Endothelial cell of umbilical vein (primary cell): Measurements from ENCODE around the gene FNDC3A. TPM values are rescaled to one million over a fixed set of nuclear protein-coding genes. Genes with fewer than 3 reads are reported as not detected.

Experiments used
- BruUV-seq: library from RNA; stranded (reverse); fragments of 400-500 nt; replicated peaks from 2 replicates; lab custom pipeline; 2021; lab: Mats Ljungman, UMichigan
- CTCF ChIA-PET: fragments of 300-600, 350-600 bp; sonication (Branson Sonifier 250); formaldehyde crosslinking; loops from one replicate; lab custom pipeline; 2021; ENCODE audit warnings: antibody characterized with exemption, inconsistent platforms; lab: Charles Lee
- POLR2A ChIA-PET: fragments of 300-600, 350-600 bp; sonication (Branson Sonifier 250); formaldehyde crosslinking; loops from one replicate; lab custom pipeline; 2021; ENCODE audit warnings: antibody characterized with exemption, inconsistent platforms; lab: Charles Lee
- DNase-seq: peaks from one replicate; pipeline ENCODE4 v3.0.0-alpha.2; 2011; ENCODE audit warnings: low read depth, low spot score
- FAIRE-seq: peaks from 2 replicates; lab custom pipeline; 2011; peaks lifted over from hg19 to GRCh38; lab: Jason Lieb, UNC
- H2AFZ ChIP-seq: 2 replicates; pipeline ENCODE4 v1.6.0; 2012; ENCODE audit warnings: low read depth, low read length, control low read depth, inconsistent platforms
- H3K27ac ChIP-seq: 2 replicates; pipeline ENCODE4 v1.5.1; 2011; ENCODE audit warnings: low read depth, mild to moderate bottlenecking, control low read depth, low read length, moderate library complexity; ENCODE audit not compliant: insufficient read depth
- H3K27me3 ChIP-seq, 2 experiments: 2 replicates each; pipeline versions ENCODE4 v1.6.0 to v1.6.1; 2011; ENCODE audit warnings: low read length in 2 of 2, mixed read lengths in 1 of 2; ENCODE audit not compliant: control insufficient read depth in 2 of 2, insufficient read depth in 2 of 2
- H3K36me3 ChIP-seq, 2 experiments: 2 replicates in 1 of 2; 3 replicates in 1 of 2; pipeline ENCODE4 v1.5.1; 2011; ENCODE audit warnings: low read length in 2 of 2, mild to moderate bottlenecking in 1 of 2, moderate library complexity in 1 of 2; ENCODE audit not compliant: control insufficient read depth in 2 of 2, insufficient read depth in 2 of 2; ENCODE audit errors: extremely low read depth in 1 of 2
- H3K4me1 ChIP-seq: 3 replicates; pipeline ENCODE4 v1.5.1; 2011; ENCODE audit warnings: mild to moderate bottlenecking, low read length; ENCODE audit not compliant: control insufficient read depth, insufficient read depth; ENCODE audit errors: extremely low read depth
- H3K4me2 ChIP-seq: 2 replicates; pipeline ENCODE4 v1.6.1; 2011; ENCODE audit warnings: low read length, control low read depth, mixed read lengths; ENCODE audit not compliant: insufficient read depth
- H3K4me3 ChIP-seq, 3 experiments: fragments of 200-600 bp in 1 of 3; sonication (generic), shearing (Covaris generic) in 1 of 3; replicated peaks in 1 of 3; 2 replicates each; pipeline ENCODE4 v1.5.1; 2011 to 2016; ENCODE audit warnings: control low read depth in 3 of 3, low read length in 3 of 3, mild to moderate bottlenecking in 2 of 3, inconsistent platforms in 1 of 3, low read depth in 1 of 3, moderate library complexity in 1 of 3; ENCODE audit not compliant: insufficient read depth in 1 of 3
- H3K79me2 ChIP-seq: 2 replicates; pipeline ENCODE4 v1.6.0; 2012; ENCODE audit warnings: low read length, inconsistent platforms; ENCODE audit not compliant: control insufficient read depth, insufficient read depth
- H3K9ac ChIP-seq: replicated peaks from 2 replicates; pipeline ENCODE3; 2011; ENCODE audit warnings: low read length, control low read depth; ENCODE audit not compliant: insufficient read depth; ENCODE audit errors: extremely low read depth
- H3K9me1 ChIP-seq: replicated peaks from 3 replicates; pipeline ENCODE4 v1.6.0; 2011; ENCODE audit warnings: mild to moderate bottlenecking, low read length; ENCODE audit not compliant: control insufficient read depth, insufficient read depth; ENCODE audit errors: extremely low read depth
- H3K9me3 ChIP-seq: replicated peaks from 2 replicates; pipeline ENCODE4 v1.5.1; 2012; ENCODE audit warnings: low read length, inconsistent platforms; ENCODE audit not compliant: control insufficient read depth, insufficient read depth
- H4K20me1 ChIP-seq: replicated peaks from 2 replicates; pipeline ENCODE3; 2011; ENCODE audit warnings: mild to moderate bottlenecking, low read length; ENCODE audit not compliant: control insufficient read depth, insufficient read depth; ENCODE audit errors: extremely low read depth
- CTCF ChIP-seq, 2 donors: IDR thresholded peaks; 1 replicate in 1 of 2; 2 replicates in 1 of 2; pipeline ENCODE4 v1.5.1; 2011; ENCODE audit warnings: low read length in 2 of 2, mild to moderate bottlenecking in 2 of 2, moderate library complexity in 2 of 2, control low read depth in 1 of 2, inconsistent platforms in 1 of 2, low read depth in 1 of 2; ENCODE audit not compliant: insufficient read depth in 1 of 2; ENCODE audit errors: extremely low read depth in 1 of 2
- EZH2 ChIP-seq: IDR thresholded peaks from 2 replicates; pipeline ENCODE4 v1.6.1; 2012; ENCODE audit warnings: borderline replicate concordance, low read depth, mild to moderate bottlenecking, moderate library complexity, low read length, inconsistent platforms; ENCODE audit not compliant: severe bottlenecking
- FOS ChIP-seq: IDR thresholded peaks from 2 replicates; pipeline ENCODE4 v1.6.1; 2011; ENCODE audit warnings: mild to moderate bottlenecking, low read length, moderate library complexity, borderline replicate concordance; ENCODE audit not compliant: insufficient read depth
- GATA2 ChIP-seq: IDR thresholded peaks from 2 replicates; pipeline ENCODE4 v1.7.0; 2011; ENCODE audit warnings: low read depth, mild to moderate bottlenecking, moderate library complexity, mixed read lengths, low read length; ENCODE audit not compliant: insufficient read length, insufficient read depth
- JUN ChIP-seq: IDR thresholded peaks from 2 replicates; pipeline ENCODE4 v1.6.1; 2011; ENCODE audit warnings: borderline replicate concordance, low read depth; ENCODE audit not compliant: insufficient read length, insufficient read depth
- MAX ChIP-seq: IDR thresholded peaks from 2 replicates; pipeline ENCODE4 v1.6.1; 2011; ENCODE audit not compliant: insufficient read depth, insufficient read length
- MYC ChIP-seq: IDR thresholded peaks from one replicate; pipeline ENCODE4 v1.6.1; 2011; ENCODE audit warnings: mild to moderate bottlenecking, low read depth, low read length
- POLR2A ChIP-seq: IDR thresholded peaks from 2 replicates; pipeline ENCODE4 v1.6.1; 2012; ENCODE audit warnings: low read depth, mild to moderate bottlenecking, control low read depth, low read length
- POLR2AphosphoS5 ChIP-seq: IDR thresholded peaks from 2 replicates; pipeline ENCODE4 v1.6.1; 2012; ENCODE audit warnings: low read depth, mild to moderate bottlenecking, control low read depth, low read length, moderate library complexity; ENCODE audit not compliant: insufficient read depth
- dilution Hi-C: fragments of 300-500 bp; cut with MboI; formaldehyde crosslinking; loops from one replicate; pipeline ENCODE4 v1.15.0; 2019; ENCODE audit warnings: low sequenced_read_pairs; ENCODE audit not compliant: extremely low pct_ligation_motif_present
- intact Hi-C: fragments of 100-400 bp; cut with micrococcal nuclease; formaldehyde crosslinking; loops from one replicate; pipeline ENCODE4 v1.10.0; 2022
- polyA plus RNA-seq, 4 experiments: library from polyadenylated mRNA; depleted of rRNA in 3 of 4; stranded (reverse) in 3 of 4; unstranded in 1 of 4; fragments of >200 nt; gene quantifications; 2 replicates each; pipeline versions ENCODE4 v1.2.1 to v1.2.3, GENCODE V29; 2011 to 2012; ENCODE audit warnings: missing spikeins in 1 of 4
- total RNA-seq: library from RNA; stranded (reverse); gene quantifications from 2 replicates; pipeline ENCODE4 v1.2.3, GENCODE V29; 2021

FNDC3A gene
- total and polyA plus RNA-seq, 2 donors (not counting 3 experiments of a cell fraction or from before 2014, with no cell fraction given), result 26.3 to 50.8 TPM

GRCh38 chr13:49213997-49214916 is 238.5 kb downstream of the FNDC3A start:
- CTCF ChIA-PET, result interaction anchor here (1.1 to 1.8 kb wide), 3 partner anchors 26 to 115 kb away, joined by 3 to 6 read pairs (median 4); no protein-coding TSS in a partner anchor
- no TSS peak for BruUV-seq

More at GRCh38 chr13:49213997-49214916, 238.5 kb downstream of the FNDC3A start:
- Histone ChIP-seq H3K9me3 (no peaks in the 10 kb centered on the region), H3K36me3 (peaks cover 2 to 3% of the 10 kb centered on the region in 2 experiments), H4K20me1 (no peaks in the 10 kb centered on the region), H3K9me1 (no peaks in the 10 kb centered on the region), H3K9ac (no peak overlapping the region), H3K4me2 (no peak overlapping the region), H2AFZ (no peak overlapping the region), H3K27ac (no peak overlapping the region), H3K4me3 (no peak overlapping the region), H3K4me1 (no peaks in the 10 kb centered on the region), H3K79me2 (no peaks in the 10 kb centered on the region), H3K27me3 (peaks cover 20 to 22% of the 10 kb centered on the region in 2 experiments)
- intact Hi-C loops (no loop called here), dilution Hi-C loops (no loop called here)
- FAIRE-seq, result no peak
- DNase-seq, result no peak
- POLR2A ChIA-PET, result no interaction called here
- no peak for TF ChIP-seq CTCF (IDR thresholded peaks at IDR 0.05; ENCODE audit: extremely low read depth in 1 of 2, insufficient read depth in 1 of 2, low read depth in 1 of 2, low read length in 2 of 2)
- no peak for TF ChIP-seq GATA2
- TF ChIP-seq MAX, result no peak
- no peak for TF ChIP-seq POLR2AphosphoS5
- TF ChIP-seq JUN, result no peak
- TF ChIP-seq EZH2, result no peak
- TF ChIP-seq MYC, result no peak
- no peak for TF ChIP-seq FOS
- no peak for TF ChIP-seq POLR2A
